HG03469 (cell line): ENCODE measurements around the gene CD33.

Experiments used
- ATAC-seq: cut with Tn5 transposase; IDR thresholded peaks from one replicate; pipeline ENCODE4 v1.9.1; 2021; ENCODE audit warnings: mild to moderate bottlenecking, moderate library complexity, moderate number of reproducible peaks; ENCODE audit not compliant: unreplicated experiment

CD33 gene

DNA sequence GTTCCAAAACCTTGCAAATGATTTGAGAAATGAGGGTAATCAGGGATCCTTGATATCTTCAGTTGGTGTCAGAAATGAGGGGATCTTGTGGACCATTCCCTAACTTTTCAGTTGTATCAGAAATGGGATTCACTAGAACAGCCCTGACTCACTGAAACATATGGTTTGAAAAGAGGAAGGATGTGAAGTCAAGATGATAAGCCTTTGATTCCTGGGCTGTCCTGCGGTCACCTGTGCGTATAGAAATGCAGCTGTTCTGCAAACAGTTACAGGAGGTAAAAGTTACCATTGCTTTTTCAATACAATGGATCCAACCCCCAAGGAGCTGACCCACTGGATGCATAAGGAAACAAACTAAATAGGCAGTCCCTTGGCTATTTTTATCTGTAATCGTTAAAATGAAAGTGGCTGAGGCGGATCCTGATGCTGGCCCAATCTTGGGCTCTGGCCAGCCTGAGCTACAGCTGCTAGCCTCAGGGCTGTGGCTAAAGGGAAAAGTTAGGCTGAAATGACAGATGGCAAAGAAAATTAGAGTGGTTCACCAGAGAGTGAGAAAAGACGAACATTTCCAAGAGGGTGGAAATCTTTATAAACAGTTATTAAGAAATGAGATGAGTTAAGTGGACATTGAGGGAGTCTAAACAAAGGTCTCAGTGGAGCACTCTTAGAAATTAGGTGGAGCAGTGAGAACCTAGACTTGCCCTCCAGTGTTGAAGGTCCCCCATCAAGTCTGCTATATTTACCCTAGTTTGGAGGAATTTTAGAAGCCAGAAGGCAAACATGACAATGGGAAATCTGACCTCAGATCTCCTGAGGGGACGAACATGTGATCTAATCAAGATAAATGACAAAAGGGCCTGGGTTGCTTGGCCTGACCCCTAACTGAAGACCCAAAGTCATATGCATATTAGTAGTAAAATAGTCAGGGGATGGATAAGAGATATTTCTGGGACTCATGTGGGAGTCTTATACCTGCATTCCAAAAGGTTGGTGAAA, 33.6 kb downstream of the CD33 start:
- no peak for ATAC-seq

DNA sequence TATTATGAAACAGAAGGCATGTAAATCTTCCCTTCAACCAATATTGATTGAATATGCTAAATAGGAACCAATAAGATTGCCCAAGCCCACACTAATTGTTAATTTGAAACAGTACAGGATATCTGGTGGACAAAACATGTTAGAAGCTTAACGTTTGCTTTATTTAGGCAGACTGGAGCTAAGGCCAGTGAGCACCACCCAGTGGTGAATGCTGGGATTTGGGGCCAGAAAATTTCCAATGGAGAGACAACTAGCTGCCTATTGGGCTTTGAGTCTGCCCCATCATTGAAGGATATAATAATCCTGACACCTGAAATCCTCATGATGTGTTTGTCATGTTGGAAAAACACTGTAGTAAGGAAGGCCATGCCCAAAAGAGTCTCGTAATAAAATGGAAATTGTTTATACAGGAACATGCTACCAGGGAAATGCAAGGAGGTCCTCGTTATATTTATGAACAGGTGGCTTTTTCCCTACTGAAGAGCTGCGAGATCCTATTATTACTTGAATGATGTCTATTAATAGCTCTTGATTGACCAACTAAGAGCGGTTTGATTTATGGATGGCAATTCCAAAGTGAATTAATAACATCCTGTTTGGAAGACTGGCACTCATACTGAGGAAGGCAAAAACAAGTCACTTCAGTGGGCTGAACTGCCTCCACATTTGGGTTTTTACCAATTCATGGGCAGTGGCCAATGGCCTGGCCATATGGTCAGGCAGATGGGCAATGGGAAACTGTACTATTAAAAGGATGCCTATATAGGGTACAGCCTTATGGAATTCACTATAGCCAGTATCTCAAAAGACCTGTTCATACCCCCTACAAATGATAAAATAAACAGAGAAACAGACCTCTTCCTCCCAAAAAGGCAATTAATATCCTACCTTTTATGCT, 34.7 kb downstream of the CD33 start:
- ATAC-seq: no peak

DNA sequence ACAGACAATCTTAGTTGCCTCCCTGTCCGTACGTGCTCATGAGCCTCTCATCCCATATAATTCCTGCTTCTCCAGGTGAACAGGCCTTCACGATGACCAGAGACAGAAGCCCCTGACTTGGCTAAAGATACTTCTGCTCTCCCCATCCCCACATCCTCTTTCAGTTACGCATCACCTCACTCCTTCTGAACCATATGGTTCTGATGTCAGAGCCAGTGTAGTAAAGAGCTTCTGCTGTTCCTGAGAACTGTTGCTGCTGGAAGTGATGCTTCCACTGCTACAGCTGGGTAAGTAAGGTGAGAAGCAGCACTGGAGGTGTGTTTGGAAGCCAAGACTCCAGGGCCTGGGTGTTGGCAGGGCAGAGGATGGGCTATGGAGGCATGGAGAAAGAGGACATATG, 38.9 kb downstream of the CD33 start:
- no peak for ATAC-seq

DNA sequence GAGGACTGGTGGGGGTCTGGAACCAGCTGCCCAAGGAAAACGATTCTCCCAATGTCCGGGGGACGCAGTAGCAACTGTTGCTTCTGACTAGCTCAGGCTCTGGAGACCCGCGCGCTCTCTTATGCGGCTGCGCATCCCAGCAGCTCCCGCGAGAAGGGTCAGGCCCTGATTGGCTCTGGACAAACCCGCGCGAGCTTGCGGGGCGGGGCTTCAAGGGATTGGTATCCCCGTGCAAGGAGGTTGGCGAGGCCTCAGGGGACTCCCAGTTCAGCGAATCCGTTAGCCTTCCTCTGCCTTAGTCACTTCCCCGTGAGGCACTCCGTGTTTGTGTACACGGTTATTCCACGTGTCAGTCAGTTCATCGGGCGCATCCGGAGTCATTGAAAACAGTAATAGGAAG, 46.2 kb downstream of the CD33 start:
- no peak for ATAC-seq

DNA sequence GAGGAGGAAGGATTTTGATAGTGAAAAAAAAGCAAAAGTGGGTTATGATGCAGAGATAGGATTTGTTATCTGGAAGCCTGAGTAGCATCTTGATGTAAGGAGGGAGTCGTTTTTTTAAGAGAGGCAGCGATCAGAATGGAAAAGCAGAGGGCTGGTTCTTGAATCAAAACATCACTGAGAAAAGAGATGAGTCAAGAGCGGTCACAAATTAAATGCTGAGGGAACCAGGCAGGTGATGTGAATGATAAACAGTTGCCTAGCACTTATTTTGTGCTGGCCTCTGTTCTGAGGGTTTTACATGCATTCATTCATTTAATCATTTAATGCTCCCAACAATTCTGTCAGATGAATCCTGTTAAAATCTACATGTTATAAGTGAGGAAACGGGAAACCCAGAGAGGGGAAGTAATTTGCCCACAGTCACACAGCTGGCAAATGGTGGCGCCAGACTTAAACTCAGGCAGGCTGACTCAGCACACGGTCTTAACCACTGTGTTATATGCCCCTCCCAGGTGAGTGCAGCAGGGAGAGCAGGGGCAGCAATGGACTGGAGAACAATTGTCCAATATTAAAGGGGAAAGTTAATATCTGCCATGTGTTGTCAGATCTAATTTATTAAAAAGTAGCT, 47.4 kb downstream of the CD33 start:
- no peak for ATAC-seq

DNA sequence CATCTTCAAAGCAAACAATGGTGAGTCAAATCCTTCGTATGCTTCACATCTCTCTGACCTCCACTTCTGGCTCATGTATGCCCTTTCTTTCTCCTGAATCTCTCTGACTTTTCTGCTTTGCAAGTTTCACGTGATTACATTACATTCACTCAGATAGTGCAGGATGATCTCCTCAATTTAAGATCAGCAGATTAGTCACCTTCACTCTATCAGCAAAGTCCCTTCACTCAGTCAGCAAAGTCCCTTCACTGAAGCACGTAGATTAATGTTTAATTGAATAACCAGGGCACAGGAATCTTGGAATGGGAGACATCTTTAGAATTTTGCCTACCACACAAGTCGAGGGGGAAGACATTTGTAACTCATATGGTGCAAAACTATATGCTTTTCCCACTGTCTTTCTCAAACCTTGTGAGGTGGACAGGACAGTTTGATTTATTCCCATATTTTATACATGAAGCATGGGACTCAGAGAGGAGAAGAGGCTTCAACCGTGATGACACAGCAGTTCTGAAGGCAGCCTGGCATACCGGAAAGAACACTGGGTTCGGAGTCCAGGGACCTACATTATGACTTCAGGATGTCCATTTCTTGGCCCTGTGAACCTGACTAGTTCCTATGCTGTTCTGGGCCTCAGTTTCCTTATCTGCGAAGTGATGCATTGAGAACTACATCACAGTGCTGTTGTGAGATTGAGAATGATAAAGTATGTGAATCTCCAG, 49.3 kb downstream of the CD33 start:
- no peak for ATAC-seq

DNA sequence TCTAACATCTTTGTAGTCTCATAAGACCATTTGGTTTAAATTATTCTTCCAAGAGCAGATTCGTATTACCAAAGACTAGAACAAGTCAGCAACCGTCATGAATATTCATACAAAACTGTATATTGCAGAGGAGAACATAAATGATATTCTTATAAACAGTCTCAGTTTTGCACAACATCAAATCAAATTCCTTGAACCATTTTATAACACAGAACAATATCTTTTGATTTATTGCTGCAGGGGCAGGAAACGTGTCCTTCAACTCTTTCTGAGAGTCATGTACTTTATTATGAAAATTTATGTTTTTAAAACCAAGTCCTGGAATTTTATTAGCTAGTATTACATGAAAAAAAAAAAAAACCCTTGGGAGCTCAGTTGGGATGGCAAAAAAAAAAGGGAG, 52.2 kb downstream of the CD33 start:
- ATAC-seq: no peak

DNA sequence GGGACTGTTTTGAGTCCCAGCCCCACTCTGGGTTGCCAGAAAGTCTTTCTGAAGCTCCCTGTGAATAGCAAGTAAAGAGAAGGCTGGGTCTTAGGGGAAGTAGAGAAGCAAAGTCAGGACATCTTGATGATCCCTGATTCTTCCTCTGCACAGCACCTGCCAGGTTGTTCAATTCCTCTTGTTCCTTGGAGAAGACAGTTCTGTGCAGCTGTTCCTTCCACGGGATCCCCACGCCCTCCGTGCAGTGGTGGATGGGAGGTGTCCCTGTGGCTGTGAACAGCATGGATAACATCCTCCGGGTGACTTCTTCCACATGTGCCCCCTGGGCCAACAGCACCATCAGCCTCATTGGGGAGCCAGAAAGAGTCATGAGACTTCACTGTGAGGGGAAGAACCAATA, 57.5 kb downstream of the CD33 start:
- ATAC-seq: no peak

DNA sequence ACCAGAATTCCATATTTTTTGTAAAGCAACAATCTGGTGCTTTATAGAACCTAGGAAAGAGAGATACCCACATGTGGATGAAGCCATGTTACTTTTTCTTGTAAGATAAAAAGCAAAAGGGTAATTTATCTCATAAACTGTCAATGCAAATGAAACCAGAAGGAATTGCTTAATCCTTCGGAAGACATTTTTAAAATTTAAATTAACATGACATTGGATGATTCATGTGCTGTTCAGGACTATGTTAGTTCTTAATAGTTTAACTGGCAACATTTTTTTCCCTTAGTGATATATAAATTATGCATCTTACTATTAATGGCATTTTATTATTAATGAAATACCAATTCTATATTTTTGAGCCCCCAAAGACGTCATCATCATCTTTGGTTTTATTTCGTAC, 60.8 kb downstream of the CD33 start:
- ATAC-seq: no peak
